ENCODE data around the gene FAM13A.

The FAM13A gene

DNA sequence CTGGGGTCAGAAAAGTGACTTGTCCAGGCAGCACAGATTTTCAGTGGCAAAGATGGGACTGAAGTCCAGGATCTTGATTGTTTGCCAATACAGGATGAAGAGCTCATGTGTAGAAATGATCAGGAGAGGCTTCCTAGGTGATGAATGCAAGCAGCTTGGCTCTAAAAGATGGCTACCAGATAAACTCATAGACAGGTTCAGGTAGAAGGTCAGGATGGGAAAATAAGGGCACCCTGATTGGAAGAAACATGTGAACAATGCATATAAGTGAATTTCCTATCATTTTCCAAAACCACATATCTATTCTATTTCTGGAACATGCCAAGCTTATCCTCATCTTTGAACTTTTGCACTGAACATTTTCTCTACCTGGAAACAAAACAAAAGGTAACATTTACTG is 87.7 kb downstream of the FAM13A start:
- TF ChIP-seq, protein P1, sequence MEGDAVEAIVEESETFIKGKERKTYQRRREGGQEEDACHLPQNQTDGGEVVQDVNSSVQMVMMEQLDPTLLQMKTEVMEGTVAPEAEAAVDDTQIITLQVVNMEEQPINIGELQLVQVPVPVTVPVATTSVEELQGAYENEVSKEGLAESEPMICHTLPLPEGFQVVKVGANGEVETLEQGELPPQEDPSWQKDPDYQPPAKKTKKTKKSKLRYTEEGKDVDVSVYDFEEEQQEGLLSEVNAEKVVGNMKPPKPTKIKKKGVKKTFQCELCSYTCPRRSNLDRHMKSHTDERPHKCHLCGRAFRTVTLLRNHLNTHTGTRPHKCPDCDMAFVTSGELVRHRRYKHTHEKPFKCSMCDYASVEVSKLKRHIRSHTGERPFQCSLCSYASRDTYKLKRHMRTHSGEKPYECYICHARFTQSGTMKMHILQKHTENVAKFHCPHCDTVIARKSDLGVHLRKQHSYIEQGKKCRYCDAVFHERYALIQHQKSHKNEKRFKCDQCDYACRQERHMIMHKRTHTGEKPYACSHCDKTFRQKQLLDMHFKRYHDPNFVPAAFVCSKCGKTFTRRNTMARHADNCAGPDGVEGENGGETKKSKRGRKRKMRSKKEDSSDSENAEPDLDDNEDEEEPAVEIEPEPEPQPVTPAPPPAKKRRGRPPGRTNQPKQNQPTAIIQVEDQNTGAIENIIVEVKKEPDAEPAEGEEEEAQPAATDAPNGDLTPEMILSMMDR (IDR thresholded peaks at IDR 0.05; ENCODE audit: low read depth, low read length, missing control alignments), result no peak
- Histone ChIP-seq H3K36me3 (replicated peaks) (no peaks in the 10 kb centered on the region), H3K27me3 (replicated peaks) (no peaks in the 10 kb centered on the region), H3K27ac (no peak overlapping the region), H3K4me3 (ENCODE audit: low read depth, low read length) (no peak overlapping the region)
- in situ Hi-C loops (cut with HindIII; ENCODE audit: low pct_ligation_motif_present, low sequenced_read_pairs), result no loop called here
- DNase-seq, result no peak

DNA sequence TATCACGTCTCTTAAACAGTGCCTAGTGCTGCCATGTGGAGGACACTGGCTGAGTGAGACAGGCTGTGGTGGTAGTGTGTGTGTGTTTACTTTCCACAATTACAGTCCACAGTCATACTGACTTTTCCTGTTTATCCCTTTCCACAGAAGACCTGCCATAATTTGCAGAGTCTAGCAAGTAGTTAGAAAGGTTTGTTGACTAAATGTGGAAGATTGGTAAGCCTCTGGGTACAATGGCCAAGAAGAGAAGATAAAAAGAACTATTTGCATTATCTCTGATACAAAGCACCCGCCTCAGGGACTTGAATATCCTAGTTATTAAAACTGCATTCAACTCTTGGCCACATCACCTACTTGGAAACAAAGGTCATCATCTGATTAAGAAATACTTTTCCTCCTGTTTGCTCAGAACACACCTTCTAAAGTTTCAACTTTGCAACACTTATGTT is 89.1 kb downstream of the FAM13A start:
- TF ChIP-seq, protein P1 (IDR thresholded peaks at IDR 0.05; ENCODE audit: low read depth, low read length, missing control alignments), result no peak
- no peak for DNase-seq
- in situ Hi-C loops (cut with HindIII; ENCODE audit: low pct_ligation_motif_present, low sequenced_read_pairs), result no loop called here
- Histone ChIP-seq H3K27me3 (replicated peaks) (no peaks in the 10 kb centered on the region), H3K36me3 (replicated peaks) (no peaks in the 10 kb centered on the region), H3K4me3 (ENCODE audit: low read depth, low read length) (no peak overlapping the region), H3K27ac (no peak overlapping the region)

DNA sequence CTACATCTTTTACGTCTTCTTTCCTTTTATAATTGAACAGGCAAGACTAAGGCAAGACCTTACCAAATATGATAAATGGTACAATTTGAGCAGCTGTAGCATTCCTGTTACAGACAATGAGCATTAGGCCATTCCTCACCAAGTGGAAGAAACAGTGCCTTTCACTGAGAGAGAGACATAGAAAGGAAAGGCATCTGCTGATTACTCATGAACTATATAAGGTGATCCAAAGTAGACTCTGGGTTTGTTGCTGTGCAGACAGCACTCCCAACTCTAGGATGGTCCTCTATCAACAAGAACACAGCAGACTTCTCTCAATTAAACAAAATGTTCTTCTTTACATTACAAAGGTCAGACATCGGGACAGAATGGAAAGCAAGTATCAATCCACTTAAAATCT is 91.9 kb downstream of the FAM13A start:
- Histone ChIP-seq H3K27me3 (replicated peaks) (no peaks in the 10 kb centered on the region), H3K27ac (no peak overlapping the region), H3K36me3 (replicated peaks) (no peaks in the 10 kb centered on the region), H3K4me3 (ENCODE audit: low read depth, low read length) (no peak overlapping the region)
- no peak for DNase-seq
- in situ Hi-C loops (cut with HindIII; ENCODE audit: low pct_ligation_motif_present, low sequenced_read_pairs), result no loop called here
- TF ChIP-seq, protein P1 (IDR thresholded peaks at IDR 0.05; ENCODE audit: low read depth, low read length, missing control alignments), result no peak

DNA sequence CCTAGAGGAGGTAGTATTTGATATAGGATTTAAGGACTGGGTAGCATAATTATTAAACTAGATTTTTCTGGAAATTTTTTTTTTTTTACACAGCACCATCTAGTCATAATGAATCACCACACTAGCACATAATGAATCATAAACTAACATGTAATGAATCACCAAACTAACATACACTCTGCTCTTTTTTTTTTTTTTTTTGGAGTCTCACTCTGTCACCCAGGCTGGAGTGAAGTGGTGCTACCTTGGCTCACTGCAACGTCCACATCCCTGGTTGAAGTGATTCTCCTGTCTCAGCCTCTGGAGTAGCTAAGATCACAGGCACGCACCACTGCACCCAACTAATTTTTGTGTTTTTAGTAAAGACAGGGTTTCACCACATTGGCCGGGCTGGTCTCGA is 92.5 kb downstream of the FAM13A start:
- TF ChIP-seq, protein P1 (IDR thresholded peaks at IDR 0.05; ENCODE audit: low read depth, low read length, missing control alignments), result no peak
- no peak overlapping the region for H3K27ac ChIP-seq
- H3K36me3 ChIP-seq (replicated peaks), result no peaks in the 10 kb centered on the region
- in situ Hi-C loops (cut with HindIII; ENCODE audit: low pct_ligation_motif_present, low sequenced_read_pairs), result no loop called here
- H3K27me3 ChIP-seq (replicated peaks), result no peaks in the 10 kb centered on the region
- no peak for DNase-seq
- H3K4me3 ChIP-seq (ENCODE audit: low read depth, low read length), result no peak overlapping the region

DNA sequence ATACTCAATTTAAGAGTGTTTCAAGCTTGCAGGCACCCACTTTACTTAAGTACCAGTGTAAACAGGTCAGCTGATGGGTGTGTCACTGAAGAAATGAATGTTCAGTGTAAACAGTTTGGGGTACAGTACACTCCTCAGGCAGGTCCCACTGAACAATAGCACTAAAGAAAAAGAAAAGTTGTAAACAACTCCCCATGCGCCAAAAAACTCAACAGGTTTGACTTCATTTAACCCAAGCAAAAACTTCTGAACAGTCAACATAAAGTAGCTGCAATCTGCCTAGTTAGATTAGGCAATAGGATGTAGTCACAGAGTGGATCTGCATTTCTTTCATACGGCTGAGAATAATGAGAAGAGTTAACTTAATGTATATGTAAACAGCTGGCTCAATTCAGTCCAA is 93.2 kb downstream of the FAM13A start:
- Histone ChIP-seq H3K4me3 (ENCODE audit: low read depth, low read length) (no peak overlapping the region), H3K36me3 (replicated peaks) (no peaks in the 10 kb centered on the region), H3K27ac (no peak overlapping the region), H3K27me3 (replicated peaks) (no peaks in the 10 kb centered on the region)
- in situ Hi-C loops (cut with HindIII; ENCODE audit: low pct_ligation_motif_present, low sequenced_read_pairs), result no loop called here
- TF ChIP-seq, protein P1 (IDR thresholded peaks at IDR 0.05; ENCODE audit: low read depth, low read length, missing control alignments), result no peak
- DNase-seq, result no peak

DNA sequence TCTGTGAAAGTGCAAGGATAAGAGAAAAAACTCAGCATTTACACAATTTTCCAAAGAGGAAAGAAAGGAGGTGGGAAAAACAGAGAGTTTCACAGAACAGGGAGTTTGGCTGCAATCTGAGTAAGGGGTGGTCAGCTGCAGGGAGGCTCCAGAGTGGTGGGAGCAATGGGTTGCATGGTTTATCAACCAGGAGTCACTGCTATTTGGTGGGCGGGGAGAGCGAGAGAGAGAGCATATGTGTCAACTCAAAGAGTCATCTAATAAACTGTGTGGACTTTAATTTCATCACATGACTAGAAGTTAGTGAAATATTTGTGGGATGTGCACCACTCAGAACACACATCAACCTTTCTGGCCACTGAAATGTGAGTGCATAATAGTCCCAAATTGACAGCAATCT is 94.6 kb downstream of the FAM13A start:
- DNase-seq, result no peak
- TF ChIP-seq, protein P1 (IDR thresholded peaks at IDR 0.05; ENCODE audit: low read depth, low read length, missing control alignments), result no peak
- H3K36me3 ChIP-seq (replicated peaks), result no peaks in the 10 kb centered on the region
- no peak overlapping the region for H3K4me3 ChIP-seq (ENCODE audit: low read depth, low read length)
- H3K27me3 ChIP-seq (replicated peaks), result no peaks in the 10 kb centered on the region
- in situ Hi-C loops (cut with HindIII; ENCODE audit: low pct_ligation_motif_present, low sequenced_read_pairs), result no loop called here
- no peak overlapping the region for H3K27ac ChIP-seq
